GM10248 (cell line): Measurements from ENCODE around the gene ACOT7.

Experiments used
- CTCF ChIA-PET: fragments of 300-600 bp; sonication (Branson Sonifier 250); formaldehyde crosslinking; extraction: SDS; loops from one replicate; lab custom pipeline; 2021; ENCODE audit warnings: antibody characterized with exemption; lab: Yijun Ruan, JAX
- POLR2A ChIA-PET: fragments of 350-650 bp; sonication (Branson Sonifier 250); formaldehyde crosslinking; extraction: SDS; loops from one replicate; lab custom pipeline; 2020; ENCODE audit warnings: antibody characterized with exemption; lab: Yijun Ruan, JAX
- DNase-seq: peaks from one replicate; pipeline ENCODE4 v3.0.0; 2012; ENCODE audit errors: extremely low spot score
- TF ChIP-seq, protein P1 (sequence below): IDR thresholded peaks from 2 replicates; pipeline ENCODE4 v1.5.1; 2012; ENCODE audit warnings: mild to moderate bottlenecking, low read depth; ENCODE audit errors: extremely low read depth, missing control alignments, control extremely low read depth

The ACOT7 gene

DNA sequence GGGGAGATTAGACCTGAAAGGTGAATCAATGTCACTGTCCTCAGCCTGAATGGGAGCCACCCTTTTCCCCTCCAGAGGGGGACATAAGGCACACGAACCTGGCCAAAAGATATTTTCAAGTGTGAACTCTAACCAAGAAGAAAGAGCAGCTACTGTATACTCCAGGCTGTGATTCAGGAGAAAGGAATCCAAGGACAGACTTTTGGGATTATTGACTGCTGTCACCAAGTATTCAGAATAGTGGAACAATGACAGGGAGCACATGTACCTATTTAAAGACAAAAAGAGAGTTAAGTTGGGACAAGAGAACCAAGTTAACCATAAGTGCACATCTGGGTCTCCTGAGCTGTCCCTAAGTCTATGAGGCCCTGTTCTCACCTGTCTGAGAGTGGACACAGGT, 160.2 kb downstream of the ACOT7 start:
- DNase-seq, result no peak
- ChIA-PET CTCF (interaction anchor here (0.7 to 2.7 kb wide), 3 partner anchors 13 to 190 kb away, joined by 3 to 5 read pairs (median 3); no protein-coding TSS in a partner anchor), POLR2A (interaction anchor here (0.6 kb wide), 1 partner anchor 41 kb away, joined by 3 read pairs; no protein-coding TSS in a partner anchor)
- TF ChIP-seq, protein P1, sequence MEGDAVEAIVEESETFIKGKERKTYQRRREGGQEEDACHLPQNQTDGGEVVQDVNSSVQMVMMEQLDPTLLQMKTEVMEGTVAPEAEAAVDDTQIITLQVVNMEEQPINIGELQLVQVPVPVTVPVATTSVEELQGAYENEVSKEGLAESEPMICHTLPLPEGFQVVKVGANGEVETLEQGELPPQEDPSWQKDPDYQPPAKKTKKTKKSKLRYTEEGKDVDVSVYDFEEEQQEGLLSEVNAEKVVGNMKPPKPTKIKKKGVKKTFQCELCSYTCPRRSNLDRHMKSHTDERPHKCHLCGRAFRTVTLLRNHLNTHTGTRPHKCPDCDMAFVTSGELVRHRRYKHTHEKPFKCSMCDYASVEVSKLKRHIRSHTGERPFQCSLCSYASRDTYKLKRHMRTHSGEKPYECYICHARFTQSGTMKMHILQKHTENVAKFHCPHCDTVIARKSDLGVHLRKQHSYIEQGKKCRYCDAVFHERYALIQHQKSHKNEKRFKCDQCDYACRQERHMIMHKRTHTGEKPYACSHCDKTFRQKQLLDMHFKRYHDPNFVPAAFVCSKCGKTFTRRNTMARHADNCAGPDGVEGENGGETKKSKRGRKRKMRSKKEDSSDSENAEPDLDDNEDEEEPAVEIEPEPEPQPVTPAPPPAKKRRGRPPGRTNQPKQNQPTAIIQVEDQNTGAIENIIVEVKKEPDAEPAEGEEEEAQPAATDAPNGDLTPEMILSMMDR, result no peak

DNA sequence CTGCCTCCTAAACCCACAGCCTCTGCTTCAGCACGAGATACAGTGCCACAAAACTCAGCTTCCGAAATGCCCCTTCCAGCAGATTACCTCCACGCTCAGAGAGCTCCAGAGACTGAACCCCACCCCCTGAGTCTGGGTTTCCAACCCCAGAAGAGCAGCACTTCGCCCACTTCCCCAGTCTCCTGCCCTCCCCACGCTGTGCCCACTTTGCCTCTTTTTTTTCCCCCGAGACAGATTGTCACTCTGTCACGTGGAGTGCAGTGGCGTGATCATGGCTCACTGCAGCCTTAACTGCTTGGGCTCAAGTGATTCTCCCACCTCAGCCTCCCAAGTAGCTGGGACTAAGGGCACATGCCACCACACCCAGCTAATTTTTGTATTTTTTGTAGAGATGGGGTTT, 167.9 kb downstream of the ACOT7 start:
- POLR2A ChIA-PET, result interaction anchor here (0.5 kb wide), 1 partner anchor 144 kb away, joined by 4 read pairs; no protein-coding TSS in a partner anchor
- CTCF ChIA-PET, result interaction anchor here (0.7 to 2.1 kb wide), 6 partner anchors 10 to 20 kb away, joined by 3 to 11 read pairs (median 4); partner anchors contain the start of gene RNF207
- TF ChIP-seq, protein P1, result no peak
- DNase-seq, result no peak

DNA sequence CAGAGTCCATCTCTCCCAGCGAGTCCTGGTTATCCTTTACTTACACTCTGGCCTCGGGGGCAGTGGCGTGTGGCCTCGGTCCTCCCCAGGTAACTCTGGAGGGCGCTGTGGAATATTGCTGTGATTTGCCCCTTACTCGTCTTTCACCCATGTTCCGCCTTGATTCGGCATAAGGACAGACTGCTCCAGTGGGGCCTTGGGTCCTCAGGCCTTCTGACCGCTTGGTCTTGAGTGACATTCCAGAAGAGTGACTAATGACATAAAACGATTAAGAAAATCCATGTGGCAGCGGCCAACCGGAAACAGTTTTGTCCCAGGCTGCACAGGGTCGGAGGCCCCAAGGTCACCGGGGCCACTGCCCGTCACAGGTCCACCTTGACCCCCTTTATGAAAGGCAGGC, 168.8 kb downstream of the ACOT7 start:
- ChIA-PET CTCF (interaction anchor here (0.7 to 1.7 kb wide), 3 partner anchors 9 to 20 kb away, joined by 3 to 4 read pairs (median 4); no protein-coding TSS in a partner anchor), POLR2A (no interaction called here)
- no peak for DNase-seq
- TF ChIP-seq, protein P1, result no peak

DNA sequence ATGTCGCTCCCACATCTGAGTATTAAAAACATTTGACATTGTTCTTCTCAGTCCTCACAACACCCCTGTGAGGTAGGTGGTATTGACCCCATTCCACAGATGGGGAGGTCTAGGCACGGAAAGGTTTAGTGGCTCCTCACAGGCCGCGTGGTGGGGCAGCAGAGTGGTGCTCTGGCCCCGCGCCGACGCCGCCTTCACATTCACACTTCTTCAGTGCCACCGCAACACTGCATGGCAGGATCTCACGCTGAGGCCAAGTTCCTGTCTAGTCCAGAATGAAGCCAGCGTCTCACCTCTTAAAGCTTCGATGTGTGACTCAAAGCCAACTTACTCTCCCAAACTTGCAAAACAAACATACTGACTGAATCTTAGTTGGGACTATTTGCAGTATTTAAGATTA, 169.9 kb downstream of the ACOT7 start:
- CTCF ChIA-PET, result interaction anchor here (0.9 kb wide), 1 partner anchor 422 kb away, joined by 3 read pairs; no protein-coding TSS in a partner anchor
- TF ChIP-seq, protein P1, result no peak
- no peak for DNase-seq
- POLR2A ChIA-PET, result no interaction called here

DNA sequence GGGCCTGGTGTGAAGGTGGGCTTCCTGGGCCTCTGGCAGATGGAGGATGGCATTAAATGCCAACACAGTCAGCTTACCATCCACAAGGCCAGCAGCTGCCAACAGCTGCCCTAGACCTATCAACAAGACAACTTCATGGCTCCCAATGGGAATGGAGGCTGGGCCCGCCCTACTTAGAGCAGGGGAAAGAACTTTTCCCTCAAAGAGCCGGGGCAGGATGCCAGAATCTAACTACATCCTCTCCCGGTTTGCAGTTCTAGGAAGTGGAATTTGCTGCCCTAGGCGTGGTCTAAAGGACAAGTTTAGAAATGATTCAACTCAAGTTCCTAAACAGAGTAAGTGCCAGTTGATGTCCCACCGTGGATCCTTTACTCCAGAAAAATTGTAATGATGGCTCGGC, 170.9 kb downstream of the ACOT7 start:
- TF ChIP-seq, protein P1, result no peak
- POLR2A ChIA-PET, result interaction anchor here (0.6 kb wide), 1 partner anchor 258 kb away, joined by 3 read pairs; no protein-coding TSS in a partner anchor
- CTCF ChIA-PET, result interaction anchor here (1.1 to 1.7 kb wide), 4 partner anchors 8 to 24 kb away, joined by 3 to 6 read pairs (median 4); partner anchors contain the start of gene RNF207
- no peak for DNase-seq

DNA sequence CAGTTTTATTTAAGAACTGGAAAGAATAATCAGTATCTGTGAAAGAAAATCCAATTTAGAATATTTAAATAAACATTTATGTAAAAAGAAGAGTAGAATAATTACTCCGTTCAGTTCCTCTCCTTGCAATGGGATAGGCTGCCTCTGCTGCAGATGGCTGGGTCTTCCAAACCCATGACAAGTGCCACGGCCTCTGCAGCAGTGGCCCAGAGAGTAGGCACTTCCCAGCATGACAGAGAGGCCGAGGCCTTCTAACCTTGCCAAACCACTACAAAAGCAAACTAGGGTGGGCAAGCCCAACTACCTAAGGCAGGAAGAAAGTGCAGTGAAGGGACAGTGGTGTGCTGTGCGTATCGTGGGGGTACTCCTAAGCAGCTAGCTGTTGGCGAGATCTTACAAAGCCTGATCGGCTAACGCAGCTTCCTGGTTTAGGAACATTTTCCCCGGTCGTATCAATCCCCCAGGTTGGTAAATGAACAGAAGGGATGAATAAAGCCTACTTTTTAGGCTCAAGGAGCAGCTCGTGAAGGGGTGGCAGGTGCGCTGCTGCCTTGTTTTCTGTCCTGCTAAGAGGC, 172.3 kb downstream of the ACOT7 start:
- ChIA-PET POLR2A (no interaction called here), CTCF (interaction anchor here (1.4 to 1.7 kb wide), 3 partner anchors 11 to 15 kb away, joined by 3 to 6 read pairs (median 4); partner anchors contain the start of gene RNF207)
- DNase-seq, result no peak
- TF ChIP-seq, protein P1, result no peak
